Measurements from ENCODE around the gene ATP9B.

Gene ATP9B

DNA sequence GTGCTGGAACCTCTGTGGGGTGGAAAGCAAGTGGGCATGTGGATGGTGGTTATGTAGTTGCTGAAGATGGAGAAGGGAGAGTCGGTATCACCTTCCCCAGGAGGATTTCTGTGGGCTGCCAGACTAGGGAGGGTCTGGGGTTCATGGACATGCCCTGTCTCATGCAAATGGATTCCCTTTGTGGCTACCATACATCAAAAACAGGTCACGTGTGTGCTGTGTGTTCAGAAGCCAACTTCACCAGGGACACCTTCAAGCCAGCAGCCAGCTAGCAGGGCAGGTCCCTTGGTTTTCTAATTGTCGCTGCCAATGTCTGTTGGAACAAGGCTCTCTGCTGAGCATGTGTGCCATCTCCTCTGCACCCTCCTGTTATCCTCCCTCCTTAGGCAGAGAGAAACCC lies 155.2 kb downstream of the ATP9B start:
- H3K27me3 ChIP-seq (ENCODE audit: insufficient read depth, poor library complexity, severe bottlenecking), result no peaks in the 10 kb centered on the region
- DNase-seq (ENCODE audit: low spot score), result no peak
- no peaks in the 10 kb centered on the region for H3K36me3 ChIP-seq (ENCODE audit: low read depth)
- ATAC-seq (ENCODE audit: low read depth), result no peak
- no peak for TF ChIP-seq CTCF (IDR thresholded peaks at IDR 0.05; ENCODE audit: poor library complexity, severe bottlenecking)
- no peaks in the 10 kb centered on the region for H3K4me1 ChIP-seq (ENCODE audit: insufficient read depth, poor library complexity, severe bottlenecking)
- H3K4me3 ChIP-seq (ENCODE audit: severe bottlenecking), result no peak overlapping the region
- no peak overlapping the region for H3K27ac ChIP-seq (ENCODE audit: poor library complexity, severe bottlenecking)
- no peaks in the 10 kb centered on the region for H3K9me3 ChIP-seq (ENCODE audit: severe bottlenecking)

- DNase-seq (ENCODE audit: low spot score) (no peak), ATAC-seq (ENCODE audit: low read depth) (no peak)
- H3K4me1 ChIP-seq (ENCODE audit: insufficient read depth, poor library complexity, severe bottlenecking), result no peaks in the 10 kb centered on the region
- no peaks in the 10 kb centered on the region for H3K27me3 ChIP-seq (ENCODE audit: insufficient read depth, poor library complexity, severe bottlenecking)
- TF ChIP-seq CTCF (IDR thresholded peaks at IDR 0.05; ENCODE audit: poor library complexity, severe bottlenecking), result no peak
- H3K9me3 ChIP-seq (ENCODE audit: severe bottlenecking), result no peaks in the 10 kb centered on the region
- no peak overlapping the region for H3K27ac ChIP-seq (ENCODE audit: poor library complexity, severe bottlenecking)
- no peaks in the 10 kb centered on the region for H3K36me3 ChIP-seq (ENCODE audit: low read depth)
- H3K4me3 ChIP-seq (ENCODE audit: severe bottlenecking), result no peak overlapping the region
Observed at GRCh38 chr18:79227621-79228020, 158.4 kb downstream of the ATP9B start.

GRCh38 chr18:79229431-79229830 lies 160.2 kb downstream of the ATP9B start:
- TF ChIP-seq CTCF (IDR thresholded peaks at IDR 0.05; ENCODE audit: poor library complexity, severe bottlenecking), result no peak
- Histone ChIP-seq H3K27me3 (ENCODE audit: insufficient read depth, poor library complexity, severe bottlenecking) (no peaks in the 10 kb centered on the region), H3K4me1 (ENCODE audit: insufficient read depth, poor library complexity, severe bottlenecking) (no peaks in the 10 kb centered on the region), H3K27ac (ENCODE audit: poor library complexity, severe bottlenecking) (no peak overlapping the region), H3K4me3 (ENCODE audit: severe bottlenecking) (no peak overlapping the region), H3K9me3 (ENCODE audit: severe bottlenecking) (no peaks in the 10 kb centered on the region), H3K36me3 (ENCODE audit: low read depth) (no peaks in the 10 kb centered on the region)
- ATAC-seq (ENCODE audit: low read depth) (no peak), DNase-seq (ENCODE audit: low spot score) (no peak)

- no peaks in the 10 kb centered on the region for H3K36me3 ChIP-seq (ENCODE audit: low read depth)
- H3K27ac ChIP-seq (ENCODE audit: poor library complexity, severe bottlenecking), result no peak overlapping the region
- no peaks in the 10 kb centered on the region for H3K9me3 ChIP-seq (ENCODE audit: severe bottlenecking)
- H3K4me1 ChIP-seq (ENCODE audit: insufficient read depth, poor library complexity, severe bottlenecking), result no peaks in the 10 kb centered on the region
- DNase-seq (ENCODE audit: low spot score) (no peak), ATAC-seq (ENCODE audit: low read depth) (no peak)
- TF ChIP-seq CTCF (IDR thresholded peaks at IDR 0.05; ENCODE audit: poor library complexity, severe bottlenecking), result no peak
- no peaks in the 10 kb centered on the region for H3K27me3 ChIP-seq (ENCODE audit: insufficient read depth, poor library complexity, severe bottlenecking)
- H3K4me3 ChIP-seq (ENCODE audit: severe bottlenecking), result no peak overlapping the region
Observed at GRCh38 chr18:79234438-79234837, 165.2 kb downstream of the ATP9B start.

DNA sequence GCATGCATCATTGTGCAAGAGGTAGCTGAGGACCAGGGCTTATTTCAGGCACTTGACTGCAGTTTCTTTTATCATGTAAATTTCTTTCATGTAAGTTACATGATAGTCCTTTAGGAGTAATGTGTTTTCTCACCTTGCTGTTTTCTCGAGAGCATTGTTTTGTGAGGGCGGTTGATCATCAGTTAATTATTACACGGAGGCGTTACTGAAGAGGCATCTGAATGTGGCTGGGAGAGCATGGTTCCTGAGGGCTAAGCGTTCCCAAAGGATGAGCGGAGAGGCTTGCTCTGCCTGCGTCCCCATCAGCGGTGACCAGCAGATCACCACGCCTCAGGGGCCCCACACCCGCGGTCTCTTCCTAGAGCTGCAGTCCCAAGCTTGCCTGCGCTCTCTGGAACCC lies 170.4 kb downstream of the ATP9B start:
- no peaks in the 10 kb centered on the region for H3K27me3 ChIP-seq (ENCODE audit: insufficient read depth, poor library complexity, severe bottlenecking)
- H3K4me3 ChIP-seq (ENCODE audit: severe bottlenecking), result no peak overlapping the region
- H3K27ac ChIP-seq (ENCODE audit: poor library complexity, severe bottlenecking), result no peak overlapping the region
- no peak for ATAC-seq (ENCODE audit: low read depth)
- no peak for DNase-seq (ENCODE audit: low spot score)
- H3K4me1 ChIP-seq (ENCODE audit: insufficient read depth, poor library complexity, severe bottlenecking), result no peaks in the 10 kb centered on the region
- no peaks in the 10 kb centered on the region for H3K36me3 ChIP-seq (ENCODE audit: low read depth)
- no peak for TF ChIP-seq CTCF (IDR thresholded peaks at IDR 0.05; ENCODE audit: poor library complexity, severe bottlenecking)
- H3K9me3 ChIP-seq (ENCODE audit: severe bottlenecking), result no peaks in the 10 kb centered on the region
